ELR (cell line): ENCODE data around the gene SLC6A18.

Experiments used
- DNase-seq: peaks from one replicate; pipeline ENCODE4 v3.0.0-alpha.2; 2015; ENCODE audit warnings: low read depth

SLC6A18 gene, protein sequence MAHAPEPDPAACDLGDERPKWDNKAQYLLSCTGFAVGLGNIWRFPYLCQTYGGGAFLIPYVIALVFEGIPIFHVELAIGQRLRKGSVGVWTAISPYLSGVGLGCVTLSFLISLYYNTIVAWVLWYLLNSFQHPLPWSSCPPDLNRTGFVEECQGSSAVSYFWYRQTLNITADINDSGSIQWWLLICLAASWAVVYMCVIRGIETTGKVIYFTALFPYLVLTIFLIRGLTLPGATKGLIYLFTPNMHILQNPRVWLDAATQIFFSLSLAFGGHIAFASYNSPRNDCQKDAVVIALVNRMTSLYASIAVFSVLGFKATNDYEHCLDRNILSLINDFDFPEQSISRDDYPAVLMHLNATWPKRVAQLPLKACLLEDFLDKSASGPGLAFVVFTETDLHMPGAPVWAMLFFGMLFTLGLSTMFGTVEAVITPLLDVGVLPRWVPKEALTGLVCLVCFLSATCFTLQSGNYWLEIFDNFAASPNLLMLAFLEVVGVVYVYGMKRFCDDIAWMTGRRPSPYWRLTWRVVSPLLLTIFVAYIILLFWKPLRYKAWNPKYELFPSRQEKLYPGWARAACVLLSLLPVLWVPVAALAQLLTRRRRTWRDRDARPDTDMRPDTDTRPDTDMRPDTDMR

DNA sequence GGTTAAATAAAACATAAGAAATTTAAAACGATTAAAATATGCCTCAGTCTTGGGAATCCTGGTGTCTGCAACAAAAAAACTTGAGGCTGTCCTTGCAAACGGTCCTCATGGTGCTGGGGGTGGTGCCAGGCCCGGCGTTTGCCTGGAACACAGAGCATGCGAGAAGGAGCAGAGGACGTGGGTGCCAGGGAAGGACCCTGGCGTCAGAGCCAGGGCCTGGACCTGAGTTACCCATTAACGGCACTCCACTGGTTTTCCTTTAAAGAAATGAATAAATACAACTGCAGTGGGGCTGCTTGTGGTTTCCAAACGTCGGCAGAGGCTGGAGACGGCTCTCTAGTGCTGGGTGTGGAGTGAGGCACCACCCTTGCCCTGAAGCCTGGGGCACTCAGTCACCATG, at the start of gene SLC6A18:
Gene SLC6A18, plus strand, starts transcription at position 301 of the 400 bp plus-strand sequence. Its CDS starts 97 bp downstream, at position 398.
- no peak for DNase-seq

DNA sequence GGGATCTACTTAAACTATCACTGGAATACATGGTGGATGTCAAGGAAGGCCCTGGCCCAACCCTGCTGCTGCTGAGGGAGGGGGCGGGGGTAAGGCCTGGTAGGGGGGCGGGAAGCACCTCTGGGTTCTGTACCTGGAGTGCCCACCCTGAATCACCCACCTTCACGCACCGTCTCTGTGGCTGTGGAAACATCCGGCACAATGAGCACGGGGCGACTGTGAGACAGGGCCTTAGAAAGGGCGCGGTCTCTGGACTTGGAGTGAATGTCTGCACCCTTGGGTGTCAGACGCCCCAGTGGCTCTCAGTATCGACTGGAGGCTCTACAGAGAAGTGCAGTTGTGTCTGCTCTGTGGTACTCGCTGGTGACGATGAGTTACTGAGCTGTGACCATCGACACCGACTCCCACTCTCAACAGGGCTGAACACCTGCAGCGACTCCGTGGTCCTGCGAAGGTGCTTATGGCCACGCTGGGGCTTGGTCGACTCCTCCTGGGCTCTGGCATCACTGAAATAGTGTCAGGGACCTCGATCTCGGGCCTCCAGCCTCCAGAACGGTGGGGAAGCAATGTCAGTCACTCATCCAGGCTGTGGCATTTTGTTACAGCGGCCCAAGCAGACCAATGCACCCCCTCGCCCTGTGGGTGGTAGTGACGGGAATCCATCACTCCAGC, 49.2 kb upstream of the SLC6A18 start:
- DNase-seq: no peak

DNA sequence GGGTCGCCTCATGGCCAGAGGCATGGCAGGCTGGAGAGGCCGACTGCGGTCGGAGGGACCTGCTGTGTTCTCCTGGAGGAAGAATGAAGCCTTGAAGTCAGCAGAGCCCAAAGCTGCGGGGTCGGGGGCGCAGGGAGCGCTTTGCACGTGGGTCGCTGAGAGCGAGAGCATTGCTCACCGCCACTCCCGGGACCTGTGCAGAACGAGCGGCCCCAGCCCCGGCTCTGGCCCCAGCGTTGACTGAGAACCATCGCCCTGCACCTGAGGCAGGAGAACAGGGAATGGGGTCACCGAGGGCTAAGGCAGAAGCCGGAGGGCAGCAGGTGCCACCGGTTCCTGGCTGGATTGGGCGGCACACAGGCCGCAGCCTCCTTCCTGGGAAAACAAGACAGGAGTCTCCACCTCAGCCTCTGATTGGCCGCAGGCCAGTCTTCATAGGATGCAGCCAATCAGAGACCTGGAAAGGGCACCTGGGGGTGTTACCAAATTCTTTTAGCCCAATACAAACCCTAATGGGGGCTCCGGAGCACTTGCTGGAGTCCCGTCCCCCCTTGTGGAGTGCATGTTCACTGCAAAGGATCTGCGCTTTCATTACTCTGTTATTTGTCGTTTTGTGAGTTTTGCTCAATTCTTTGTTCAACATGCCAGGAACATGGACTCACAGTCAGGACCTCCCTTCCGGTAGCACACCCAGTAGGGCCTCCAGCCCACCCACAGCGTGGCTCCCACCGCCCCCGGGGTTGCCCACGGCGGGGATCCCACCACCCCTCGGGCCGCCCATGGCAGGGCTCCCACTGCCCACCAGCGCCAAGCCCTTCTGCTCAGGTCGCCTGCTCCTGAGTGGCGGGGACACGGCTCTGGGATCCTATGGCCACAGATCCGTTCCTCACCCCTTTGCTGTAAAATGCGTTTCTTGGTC, 48.4 kb upstream of the SLC6A18 start:
- no peak for DNase-seq

DNA sequence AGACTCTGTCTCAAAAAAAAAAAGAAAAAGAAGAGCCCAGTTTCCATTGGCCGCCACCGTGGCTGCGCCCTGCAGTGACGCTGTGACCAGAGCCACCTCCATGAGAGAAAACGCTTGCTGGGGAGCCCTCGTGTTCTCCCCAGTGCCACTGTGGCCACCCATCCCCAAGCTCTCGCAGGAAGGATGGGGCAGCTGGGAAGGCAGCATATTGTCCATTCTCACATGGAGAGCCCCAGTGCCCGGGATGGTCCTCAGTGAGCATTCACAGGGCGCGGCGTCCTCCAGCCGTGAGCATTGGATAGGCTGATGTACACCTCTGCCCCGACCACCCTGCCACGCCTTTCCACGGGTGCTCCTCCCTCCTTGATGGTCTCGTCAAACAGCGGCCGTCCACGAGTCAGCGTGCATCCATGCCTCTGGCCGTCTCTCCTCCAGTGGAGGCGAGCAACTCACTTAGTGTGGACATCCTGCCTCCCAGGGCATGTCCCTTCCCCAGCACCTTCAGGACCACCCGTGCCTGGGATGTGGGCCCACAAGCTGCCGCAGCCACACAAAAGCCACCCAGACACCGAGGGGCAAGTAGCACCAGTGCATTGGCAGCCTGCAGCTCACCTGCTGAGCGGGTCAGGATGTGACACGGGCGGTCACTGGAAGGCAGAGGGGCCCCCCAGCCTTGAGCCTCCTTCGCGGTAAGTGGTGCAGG, 47.2 kb upstream of the SLC6A18 start:
- DNase-seq: no peak

DNA sequence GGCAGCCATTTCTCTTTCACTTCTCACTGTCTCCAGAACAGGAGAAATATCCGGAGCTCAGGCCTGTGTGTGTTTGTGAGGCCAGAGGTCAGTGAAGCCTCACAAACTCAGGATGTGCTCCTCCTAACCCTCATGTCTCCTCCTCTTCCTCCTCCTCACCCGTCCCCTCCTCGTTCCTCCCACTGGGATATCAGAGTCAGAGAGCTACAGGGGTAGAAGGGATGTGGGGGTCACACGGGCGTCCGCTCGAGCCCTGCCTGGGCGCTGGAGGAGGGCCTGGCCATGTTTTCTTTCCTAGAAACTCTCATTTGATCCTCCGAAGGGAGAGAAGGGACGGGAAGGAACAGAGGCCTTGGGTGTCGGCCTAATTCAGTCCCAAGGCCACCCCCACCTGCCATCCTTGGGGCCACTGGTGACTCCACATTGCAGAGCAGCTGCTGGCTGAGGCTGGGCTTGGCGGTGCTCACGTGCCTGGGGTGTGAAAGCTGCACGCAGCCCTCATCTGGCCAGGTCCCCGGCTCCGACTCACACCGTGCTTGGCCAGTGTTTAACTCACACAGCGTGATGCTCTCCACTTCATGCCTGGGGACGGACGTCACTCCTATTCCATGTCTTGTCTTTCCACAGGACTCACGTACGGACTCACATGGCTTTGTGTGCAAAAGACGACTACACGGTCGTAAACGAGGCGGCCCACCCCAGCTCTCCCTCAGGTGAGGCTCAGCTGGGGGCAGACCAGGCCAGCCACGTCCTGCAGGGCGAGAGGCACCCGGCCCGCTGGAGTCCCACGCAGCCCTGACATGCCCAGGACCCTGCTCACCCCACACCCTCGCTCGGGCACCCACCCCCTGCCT, 46.4 kb upstream of the SLC6A18 start:
- no peak for DNase-seq

DNA sequence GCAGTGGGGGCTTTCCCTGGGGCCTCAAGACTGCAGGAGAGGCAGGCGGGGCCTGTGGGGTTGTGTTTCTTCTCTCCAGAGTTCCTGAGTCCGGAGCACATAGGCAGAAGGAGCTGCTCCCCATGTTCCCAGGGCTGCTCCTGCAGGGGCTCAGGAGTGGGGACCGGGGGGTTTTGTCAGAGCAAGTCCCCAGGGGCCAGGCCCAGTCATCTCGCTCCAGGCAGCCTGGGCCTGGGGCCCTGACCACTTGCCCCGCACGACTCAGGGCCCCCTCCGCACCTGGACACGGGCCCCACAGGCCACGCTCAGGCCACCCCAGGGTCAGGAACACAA, 45.8 kb upstream of the SLC6A18 start:
- no peak for DNase-seq

DNA sequence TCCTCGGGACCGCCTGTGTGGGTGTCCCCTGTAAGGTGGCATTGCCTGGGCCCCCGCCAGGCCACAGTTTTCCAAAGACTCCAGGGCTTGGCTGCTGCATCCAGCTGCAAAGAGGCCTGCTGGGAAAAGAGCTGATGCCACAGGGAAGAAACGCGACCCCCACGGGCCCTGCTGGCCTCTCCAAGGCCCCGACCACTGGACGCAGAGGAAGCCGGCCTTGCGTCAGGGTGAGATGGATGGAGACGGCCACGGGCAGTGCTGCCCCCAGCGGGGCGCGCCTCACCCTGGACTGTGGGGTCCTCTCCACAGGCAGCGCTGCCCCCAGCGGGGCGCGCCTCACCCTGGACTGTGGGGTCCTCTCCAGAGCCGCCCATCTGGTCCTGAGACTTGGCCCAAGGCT, 45.1 kb upstream of the SLC6A18 start:
- no peak for DNase-seq

DNA sequence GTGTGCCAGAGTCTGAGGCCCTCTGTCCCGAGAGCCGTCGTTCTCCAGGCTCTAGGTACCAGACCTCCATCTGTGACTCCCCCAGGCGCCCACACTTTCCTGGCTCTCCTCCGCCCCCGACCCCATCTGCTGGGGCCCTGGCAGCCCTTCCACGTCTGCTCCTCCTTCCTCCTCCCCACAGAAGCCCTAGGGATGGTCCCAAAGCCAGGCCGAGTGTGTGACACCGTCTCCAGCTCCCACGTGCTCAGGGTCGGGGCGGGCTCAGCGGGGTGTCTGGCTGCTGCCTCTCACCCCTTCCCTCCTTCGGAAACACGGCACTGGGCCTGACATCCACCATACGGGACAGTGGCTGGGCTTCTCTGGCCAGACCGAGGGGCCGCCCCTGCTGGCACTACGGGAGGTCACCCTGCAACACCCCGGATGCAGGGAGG, 44.3 kb upstream of the SLC6A18 start:
- no peak for DNase-seq

DNA sequence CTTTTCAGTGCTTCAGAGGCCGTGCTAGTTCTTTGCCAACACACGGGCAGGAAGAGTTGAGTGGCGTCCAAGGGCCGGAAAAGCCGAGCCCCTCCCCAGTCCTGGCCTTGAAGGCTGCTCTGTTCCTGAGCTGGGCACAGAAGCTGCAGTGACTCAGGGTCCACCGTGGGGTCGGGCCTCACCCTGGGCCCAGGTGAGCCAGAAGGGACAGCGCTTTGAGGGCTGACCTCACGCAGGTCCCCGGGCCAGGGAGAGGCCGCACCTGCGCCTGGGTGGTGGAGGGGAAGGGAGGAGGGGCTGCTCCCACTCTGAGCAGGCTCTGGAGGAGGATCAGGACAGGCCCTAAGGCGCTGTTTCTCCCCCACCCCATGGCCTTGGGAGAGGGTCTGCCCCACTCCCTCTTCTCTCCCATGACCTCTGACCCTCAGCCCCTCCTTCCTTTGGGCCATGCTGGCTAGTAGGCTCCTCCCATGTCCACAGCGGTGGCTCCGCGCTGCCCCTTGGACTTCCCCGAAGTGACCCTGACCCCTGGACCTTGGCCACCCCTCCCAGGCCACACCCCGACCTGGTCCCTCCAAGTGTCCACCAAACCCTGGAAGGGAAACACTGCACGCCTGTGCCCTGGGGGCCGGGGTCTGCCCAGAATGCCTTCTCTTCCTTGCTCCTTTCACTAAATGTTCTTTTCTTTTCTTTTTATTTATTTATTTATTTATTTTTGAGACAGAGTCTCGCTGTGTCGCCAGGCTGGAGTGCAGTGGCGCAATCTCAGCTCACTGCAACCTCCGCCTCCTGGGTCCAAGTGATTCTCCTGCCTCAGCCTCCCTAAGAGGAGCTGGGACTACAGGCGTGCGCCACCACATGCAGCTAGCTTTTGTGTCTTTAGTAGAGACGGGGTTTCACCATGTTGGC, 43.5 kb upstream of the SLC6A18 start:
- no peak for DNase-seq

DNA sequence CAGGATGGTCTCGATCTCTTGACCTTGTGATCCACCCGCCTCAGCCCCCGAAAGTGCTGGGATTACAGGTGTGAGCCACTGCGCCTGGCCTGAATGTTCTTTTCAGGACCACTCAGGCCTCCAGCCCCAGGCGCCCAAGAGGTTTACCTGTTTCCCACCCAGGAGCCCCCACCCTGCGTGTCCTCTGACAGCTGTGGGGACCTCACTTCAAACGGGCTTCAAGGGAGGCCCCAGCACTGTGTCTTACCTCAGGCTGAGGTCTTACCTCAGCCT, 42.9 kb upstream of the SLC6A18 start:
- DNase-seq: no peak

DNA sequence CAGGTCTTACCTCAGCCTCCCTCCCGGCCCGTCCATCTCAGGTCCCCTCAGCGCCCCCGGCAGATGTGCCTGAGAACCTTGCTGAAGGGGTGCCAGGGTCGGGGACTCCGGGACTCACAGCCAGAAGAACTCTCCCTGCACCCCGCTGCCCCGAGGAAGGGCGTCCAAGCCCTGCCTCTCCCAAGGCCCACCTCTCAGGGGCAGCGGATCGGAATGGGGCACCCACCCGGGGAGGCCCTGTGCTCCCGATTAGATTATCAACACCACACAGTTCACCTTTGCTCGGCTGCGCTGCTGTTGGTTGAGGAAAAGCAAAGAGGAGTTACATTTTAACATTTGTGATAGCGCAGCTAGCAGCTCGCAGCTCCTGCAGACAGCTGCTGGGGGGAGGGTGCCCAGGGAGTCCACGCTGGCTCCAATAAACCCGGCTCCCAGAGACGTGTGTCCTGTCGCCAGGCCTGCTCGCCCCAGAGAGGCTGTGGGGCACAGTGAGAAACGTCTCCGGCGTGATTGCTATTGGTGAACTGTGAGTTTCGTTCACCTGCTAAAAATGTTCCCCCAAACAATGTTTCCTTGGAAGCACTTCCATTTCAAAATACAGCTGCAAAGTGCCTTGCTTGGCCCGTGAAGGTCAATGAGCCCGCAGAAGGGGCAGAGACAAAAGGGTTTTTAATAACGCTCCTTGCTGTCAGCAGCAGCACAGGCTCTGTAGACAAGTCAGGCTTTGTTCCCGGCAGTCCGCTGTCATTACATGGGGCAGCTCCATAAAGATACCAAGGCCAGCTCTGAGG, 42.4 kb upstream of the SLC6A18 start:
- DNase-seq: no peak

DNA sequence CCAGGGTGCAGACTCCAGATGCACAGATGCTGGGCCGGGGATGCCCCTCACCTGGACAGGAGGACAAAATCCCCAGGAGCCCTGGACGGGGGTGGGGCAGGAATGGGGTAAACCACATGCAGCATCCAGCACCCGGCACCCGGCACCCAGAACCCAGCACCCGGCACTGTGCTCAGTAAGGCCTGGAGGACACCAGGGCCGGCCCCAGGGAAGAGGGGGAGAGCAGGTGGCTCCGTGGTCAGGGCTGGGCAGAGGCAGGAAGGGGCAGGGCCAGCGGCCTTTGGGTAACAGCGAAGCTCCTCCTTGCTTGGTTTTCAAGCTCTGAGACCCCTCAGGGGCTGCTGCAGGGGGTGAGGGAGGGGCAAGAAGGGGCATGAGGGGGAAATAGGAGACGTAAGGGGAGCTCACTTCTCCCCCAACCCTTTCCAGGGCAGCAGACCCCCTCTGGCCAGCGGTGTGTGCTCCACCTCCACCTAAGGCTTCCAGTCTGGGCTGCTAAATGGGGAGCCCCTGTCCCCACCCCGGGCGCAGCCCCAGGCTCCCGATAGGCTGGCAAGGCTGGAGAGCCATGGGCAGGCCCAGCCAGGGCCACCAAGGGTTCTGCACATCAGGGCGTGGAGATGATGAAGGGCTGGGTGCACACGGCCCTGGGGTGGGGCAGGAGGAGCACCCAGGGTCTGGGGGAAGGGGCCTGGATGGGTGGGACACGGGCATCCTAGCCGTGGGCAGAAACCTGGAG, 41.6 kb upstream of the SLC6A18 start:
- no peak for DNase-seq

DNA sequence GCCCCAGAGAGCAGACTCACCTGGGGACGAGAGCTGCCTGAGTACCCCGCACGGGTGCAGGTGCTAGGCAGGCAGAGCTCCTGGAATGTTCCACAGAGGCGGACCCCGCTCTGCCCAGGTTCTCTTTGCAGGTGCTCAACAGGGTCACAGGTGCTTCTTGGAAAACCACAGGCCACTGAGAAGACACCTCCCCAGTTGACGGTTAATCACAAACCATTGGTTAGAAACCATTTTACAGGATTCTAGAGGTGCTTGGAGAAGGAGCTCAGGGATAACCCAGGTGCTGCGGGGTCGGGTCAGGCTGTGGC, 41.1 kb upstream of the SLC6A18 start:
- DNase-seq: no peak

DNA sequence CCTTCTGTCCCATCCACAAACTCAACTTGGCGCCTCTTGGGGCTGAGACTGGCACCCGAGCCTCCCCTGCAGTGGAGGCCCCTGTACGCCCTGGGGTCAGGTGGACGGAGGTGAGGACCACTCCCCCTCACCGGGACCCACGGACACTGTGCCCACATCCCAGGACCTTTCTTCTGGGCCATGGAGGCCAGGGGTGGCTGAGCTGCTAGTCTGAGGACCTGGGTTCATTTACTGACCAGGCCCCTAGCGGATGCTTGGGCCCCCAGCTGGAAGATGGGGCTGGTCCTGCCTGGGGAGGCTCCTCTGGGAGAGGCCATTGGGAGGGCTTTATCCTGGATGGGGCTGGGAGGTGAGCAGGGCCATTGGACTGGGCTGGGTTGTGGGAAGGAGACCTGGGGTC, 40.7 kb upstream of the SLC6A18 start:
- DNase-seq: no peak

DNA sequence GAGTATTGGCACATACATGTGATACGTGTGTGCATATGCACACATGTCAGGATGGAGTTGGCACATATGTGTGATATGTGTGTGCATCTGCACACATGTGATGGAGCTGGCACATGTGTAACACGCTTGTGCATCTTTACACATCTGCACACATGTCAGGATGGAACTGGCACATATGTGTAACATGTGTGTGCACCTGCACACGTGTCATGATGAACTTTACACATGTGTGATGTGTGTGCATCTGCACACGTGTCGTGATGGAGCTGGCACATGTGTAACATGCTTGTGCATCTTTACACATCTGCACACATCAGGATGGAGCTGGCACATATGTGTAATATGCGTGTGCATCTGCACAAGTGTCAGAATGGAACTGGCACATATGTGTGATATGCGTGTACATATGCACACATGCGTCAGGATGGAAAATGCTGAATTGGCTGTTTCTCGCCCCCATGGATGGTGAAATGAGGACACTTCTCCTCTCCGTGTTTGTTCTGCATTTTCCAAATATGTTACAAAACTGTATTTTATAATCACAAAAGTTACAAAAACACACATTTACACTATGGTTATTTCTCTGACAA, 40.0 kb upstream of the SLC6A18 start:
- DNase-seq: no peak

DNA sequence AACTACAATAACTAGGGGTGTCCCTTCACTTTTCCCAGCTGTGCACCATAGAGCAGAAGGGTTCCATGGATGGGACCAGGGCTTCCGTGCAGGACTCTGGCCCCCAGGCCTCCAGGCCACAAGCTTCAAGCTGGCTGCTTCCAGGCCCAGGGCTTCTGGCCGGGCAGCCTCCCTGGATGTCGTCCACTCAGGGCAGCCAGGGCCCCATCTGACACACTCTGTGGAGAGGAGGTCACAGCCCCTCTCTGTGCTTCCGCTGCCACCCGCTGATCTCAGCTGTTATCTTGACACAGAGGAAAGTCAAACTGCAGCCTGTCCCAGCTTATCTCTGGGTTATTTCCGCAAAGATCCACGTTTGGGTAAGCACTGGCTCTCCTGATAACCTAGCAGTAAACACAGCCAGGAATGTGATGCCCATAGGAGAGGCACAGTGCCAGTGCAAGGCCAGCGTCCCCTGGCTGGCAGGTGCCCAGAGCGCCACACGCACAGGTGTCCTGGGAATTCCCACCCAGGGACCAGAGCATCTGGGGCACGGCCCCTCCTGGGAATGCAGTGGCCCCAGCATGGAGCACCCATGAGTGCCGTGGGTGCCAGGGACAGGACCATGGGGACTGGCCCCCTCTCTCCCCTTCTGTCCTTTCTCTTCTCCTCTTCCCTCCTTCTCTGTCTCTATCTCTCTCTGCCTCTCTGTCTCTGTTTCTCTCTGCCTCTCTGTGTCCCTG, 39.4 kb upstream of the SLC6A18 start:
- DNase-seq: no peak
